Panc1 (cell line): ENCODE results near the gene PYHIN1. TPM values are rescaled to one million over a fixed set of nuclear protein-coding genes. Genes with fewer than 3 reads are reported as not detected.

Experiments used
- ATAC-seq: fragments of 200-7000 bp; cut with Tn5 transposase; 2 replicates; pipeline ENCODE4 v1.9.1; 2020; ENCODE audit warnings: mild to moderate bottlenecking, moderate library complexity
- BruUV-seq: library from RNA; stranded (reverse); fragments of 400-500 nt; replicated peaks from 2 replicates; lab custom pipeline; 2021; lab: Mats Ljungman, UMichigan
- CTCF ChIA-PET: fragments of 300-600 bp; sonication (Branson Sonifier 250); formaldehyde crosslinking; loops from one replicate; lab custom pipeline; 2022; ENCODE audit warnings: antibody characterized with exemption; lab: Charles Lee
- POLR2A ChIA-PET: fragments of 300-600 bp; sonication (Branson Sonifier 250); formaldehyde crosslinking; loops from one replicate; lab custom pipeline; 2022; ENCODE audit warnings: antibody characterized with exemption; lab: Charles Lee
- DNase-seq: peaks from one replicate; pipeline ENCODE4 v3.0.0-alpha.2; 2010; ENCODE audit warnings: low read depth, low spot score
- H3K27ac ChIP-seq: 2 replicates; pipeline ENCODE4 v1.5.1; 2011; ENCODE audit warnings: mild to moderate bottlenecking, low read length, inconsistent platforms
- H3K27me3 ChIP-seq: fragments of 200-500 bp; sonication (Bioruptor generic); 2 replicates; pipeline ENCODE4 v1.6.0; 2014; ENCODE audit warnings: low read length, inconsistent platforms; ENCODE audit not compliant: control insufficient read depth, insufficient read depth
- H3K36me3 ChIP-seq: fragments of 200-500 bp; sonication (Bioruptor generic); 2 replicates; pipeline ENCODE4 v1.5.1; 2014; ENCODE audit warnings: inconsistent platforms, mild to moderate bottlenecking, low read length, moderate library complexity; ENCODE audit not compliant: control insufficient read depth, insufficient read depth
- H3K4me1 ChIP-seq: 2 replicates; pipeline ENCODE4 v1.5.1; 2011; ENCODE audit warnings: inconsistent platforms, mild to moderate bottlenecking, low read length, moderate library complexity; ENCODE audit not compliant: control insufficient read depth, insufficient read depth
- H3K4me3 ChIP-seq, 2 experiments: 2 replicates each; pipeline ENCODE4 v1.5.1; 2011 to 2012; ENCODE audit warnings: low read depth in 2 of 2, low read length in 2 of 2, mild to moderate bottlenecking in 2 of 2, inconsistent platforms in 1 of 2, moderate library complexity in 1 of 2
- H3K9me3 ChIP-seq: fragments of 200-500 bp; sonication (Bioruptor generic); 2 replicates; pipeline ENCODE4 v1.5.1; 2014; ENCODE audit warnings: low read depth, mild to moderate bottlenecking, inconsistent platforms, low read length, moderate library complexity; ENCODE audit not compliant: control insufficient read depth, insufficient read depth
- CTCF ChIP-seq: fragments of 450-650 bp; IDR thresholded peaks from 2 replicates; pipeline ENCODE4 v1.5.1; 2017; ENCODE audit warnings: mild to moderate bottlenecking
- POLR2AphosphoS5 ChIP-seq: IDR thresholded peaks from 2 replicates; pipeline ENCODE4 v1.6.1; 2012; ENCODE audit warnings: mild to moderate bottlenecking, low read depth, low read length, moderate library complexity
- REST ChIP-seq, 2 experiments: IDR thresholded peaks; 2 replicates each; pipeline ENCODE4 v1.6.1; 2011 to 2012; ENCODE audit warnings: low read depth in 2 of 2, control low read depth in 1 of 2, low read length in 1 of 2, mild to moderate bottlenecking in 1 of 2, moderate library complexity in 1 of 2; ENCODE audit not compliant: insufficient read depth in 1 of 2
- SIN3A ChIP-seq: IDR thresholded peaks from 2 replicates; pipeline ENCODE4 v1.6.1; 2012; ENCODE audit warnings: low read depth, mild to moderate bottlenecking, low read length, moderate library complexity, borderline replicate concordance; ENCODE audit not compliant: insufficient read depth
- TCF7L2 ChIP-seq: IDR thresholded peaks from 2 replicates; pipeline ENCODE4 v1.6.1; 2011; ENCODE audit warnings: mild to moderate bottlenecking, low read depth, low read length, inconsistent platforms
- in situ Hi-C: cut with HindIII; loops from 2 replicates; pipeline ENCODE4 v1.10.0; 2016; ENCODE audit warnings: low sequenced_read_pairs, low pct_unique_long_range_greater_than_20kb
- intact Hi-C: fragments of 100-400 bp; cut with micrococcal nuclease; formaldehyde crosslinking; loops from one replicate; pipeline ENCODE4 v1.10.0; 2022; ENCODE audit not compliant: unreplicated experiment
- total RNA-seq: library from RNA; stranded (reverse); gene quantifications from one replicate; pipeline ENCODE4 v1.2.1, GENCODE V29; 2021; ENCODE audit not compliant: unreplicated experiment

Gene PYHIN1
- total RNA-seq, 1 experiment from 2014 or later: not detected

DNA sequence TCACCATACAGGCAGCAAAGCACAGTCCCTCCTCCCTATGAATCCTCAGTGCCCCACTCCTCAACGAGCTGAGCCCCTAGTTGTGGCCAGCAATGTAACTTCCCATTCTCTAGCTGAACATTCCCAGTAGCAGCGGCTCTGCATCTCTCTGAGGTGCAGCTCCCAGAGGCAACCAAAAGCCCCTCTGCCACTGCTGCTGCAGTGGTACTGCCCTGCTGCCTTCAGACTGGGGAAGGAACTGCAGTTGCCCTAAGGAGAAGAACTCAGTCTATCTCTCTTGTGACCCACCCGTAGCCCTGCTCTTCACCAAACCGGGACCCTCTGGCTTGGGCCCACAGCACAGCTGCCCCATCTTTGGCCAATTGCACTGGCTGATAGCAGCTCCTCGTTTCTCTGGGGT lies 31.6 kb downstream of the PYHIN1 start:
- DNase-seq: no peak
- no peaks in the 10 kb centered on the region for H3K9me3 ChIP-seq
- intact Hi-C loops: no loop called here
- TF ChIP-seq SIN3A (no peak), TCF7L2 (no peak)
- BruUV-seq: no TSS peak
- CTCF ChIA-PET: no interaction called here
- no peak overlapping the region for H3K27ac ChIP-seq
- H3K4me1 ChIP-seq: no peaks in the 10 kb centered on the region
- no peak for ATAC-seq
- no peak overlapping the region for H3K4me3 ChIP-seq
- POLR2A ChIA-PET: no interaction called here
- in situ Hi-C loops: no loop called here
- no peaks in the 10 kb centered on the region for H3K27me3 ChIP-seq
- H3K36me3 ChIP-seq: no peaks in the 10 kb centered on the region

DNA sequence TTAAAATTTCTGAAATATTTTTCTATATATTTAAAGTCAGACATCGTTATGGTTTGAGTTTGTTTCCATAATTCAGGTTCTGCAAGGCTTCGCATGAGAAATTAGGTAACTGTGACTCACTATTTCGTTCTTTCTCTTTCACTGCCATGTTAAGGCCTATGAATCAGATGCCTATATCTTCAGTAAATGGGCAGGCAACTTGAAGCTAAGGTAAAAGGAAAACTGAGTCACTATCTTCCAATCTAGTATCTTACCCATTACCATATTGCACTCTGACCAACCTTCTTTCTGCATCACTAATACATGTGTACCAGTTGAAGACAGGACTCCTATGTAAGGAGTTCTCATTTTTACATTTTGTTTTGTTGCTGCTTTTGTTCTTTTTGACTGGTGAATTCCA lies 37.8 kb downstream of the PYHIN1 start:
- ChIA-PET CTCF (no interaction called here), POLR2A (no interaction called here)
- TF ChIP-seq CTCF (no peak), SIN3A (no peak), REST (IDR thresholded peaks at IDR 0.05; ENCODE audit: insufficient read depth in 1 of 2, low read depth in 2 of 2, low read length in 1 of 2) (no peak), TCF7L2 (no peak), POLR2AphosphoS5 (no peak)
- Histone ChIP-seq H3K36me3 (no peaks in the 10 kb centered on the region), H3K27me3 (no peaks in the 10 kb centered on the region), H3K9me3 (no peaks in the 10 kb centered on the region), H3K4me1 (no peaks in the 10 kb centered on the region), H3K4me3 (no peak overlapping the region), H3K27ac (no peak overlapping the region)
- no TSS peak for BruUV-seq
- intact Hi-C loops (no loop called here), in situ Hi-C loops (no loop called here)
- ATAC-seq: no peak
- no peak for DNase-seq

DNA sequence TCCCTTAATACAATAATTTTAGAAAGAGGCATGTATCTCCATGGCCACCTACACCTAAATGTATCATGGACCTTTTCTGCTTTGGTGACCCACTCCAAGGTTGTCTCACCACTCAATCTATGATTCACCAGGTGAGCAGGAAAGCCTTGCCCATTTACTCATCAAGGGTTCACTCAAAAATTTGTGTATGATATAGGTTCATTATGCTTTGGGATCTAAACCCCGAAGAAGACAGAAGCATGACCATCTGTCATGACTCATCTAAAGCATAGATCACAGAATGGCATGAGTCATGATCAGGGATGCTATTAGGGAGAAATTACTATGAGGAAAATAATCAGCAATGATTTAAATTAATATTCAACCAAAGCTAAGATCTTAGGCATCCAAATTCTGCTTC lies 38.5 kb downstream of the PYHIN1 start:
- CTCF ChIA-PET: no interaction called here

More for the DNA sequence above, 38.5 kb downstream of the PYHIN1 start:
- BruUV-seq: no TSS peak
- no peaks in the 10 kb centered on the region for H3K27me3 ChIP-seq
- H3K9me3 ChIP-seq: no peaks in the 10 kb centered on the region
- POLR2A ChIA-PET: no interaction called here
- ATAC-seq (no peak), DNase-seq (no peak)
- H3K4me1 ChIP-seq: no peaks in the 10 kb centered on the region
- intact Hi-C loops (no loop called here), in situ Hi-C loops (no loop called here)
- H3K27ac ChIP-seq: no peak overlapping the region
- no peak overlapping the region for H3K4me3 ChIP-seq
- H3K36me3 ChIP-seq: no peaks in the 10 kb centered on the region
- TF ChIP-seq POLR2AphosphoS5: no peak
- no peak for TF ChIP-seq CTCF
- no peak for TF ChIP-seq TCF7L2
- no peak for TF ChIP-seq SIN3A
